BLaER1 treated with 17β-estradiol and CSF1 and Interleukin-3, amounts not matched to agents 10 nM and 100 nM (cell line): ENCODE data around the gene RDH5.

Experiments used
- H3K27ac ChIP-seq, 11 experiments: shearing (Covaris generic); formaldehyde crosslinking; 2 replicates each; pipeline ENCODE4 v1.8.1; 2022
- H3K27me3 ChIP-seq, 11 experiments: shearing (Covaris generic); formaldehyde crosslinking; 2 replicates each; pipeline ENCODE4 v1.8.1; 2022
- H3K36me3 ChIP-seq, 11 experiments: shearing (Covaris generic); formaldehyde crosslinking; 2 replicates each; pipeline ENCODE4 v1.8.1; 2022
- H3K4me1 ChIP-seq, 10 experiments: shearing (Covaris generic); formaldehyde crosslinking; 2 replicates each; pipeline ENCODE4 v1.8.1; 2022
- H3K4me2 ChIP-seq, 11 experiments: shearing (Covaris generic); formaldehyde crosslinking; 2 replicates each; pipeline ENCODE4 v1.8.1; 2022
- H3K4me3 ChIP-seq, 10 experiments: shearing (Covaris generic); formaldehyde crosslinking; 2 replicates each; pipeline ENCODE4 v1.8.1; 2022
- H3K9ac ChIP-seq, 11 experiments: shearing (Covaris generic); formaldehyde crosslinking; 2 replicates each; pipeline ENCODE4 v1.8.1; 2022
- H3K9me3 ChIP-seq, 11 experiments: shearing (Covaris generic); formaldehyde crosslinking; replicated peaks in 1 of 11; 2 replicates each; pipeline ENCODE4 v1.8.1; 2022
- H4K20me1 ChIP-seq, 11 experiments: shearing (Covaris generic); formaldehyde crosslinking; 2 replicates each; pipeline ENCODE4 v1.8.1; 2022
- Cebpa-rat ChIP-seq, 11 experiments: shearing (Covaris generic); IDR thresholded peaks; 2 replicates each; pipeline ENCODE4 v1.8.1; 2022

Gene RDH5

DNA sequence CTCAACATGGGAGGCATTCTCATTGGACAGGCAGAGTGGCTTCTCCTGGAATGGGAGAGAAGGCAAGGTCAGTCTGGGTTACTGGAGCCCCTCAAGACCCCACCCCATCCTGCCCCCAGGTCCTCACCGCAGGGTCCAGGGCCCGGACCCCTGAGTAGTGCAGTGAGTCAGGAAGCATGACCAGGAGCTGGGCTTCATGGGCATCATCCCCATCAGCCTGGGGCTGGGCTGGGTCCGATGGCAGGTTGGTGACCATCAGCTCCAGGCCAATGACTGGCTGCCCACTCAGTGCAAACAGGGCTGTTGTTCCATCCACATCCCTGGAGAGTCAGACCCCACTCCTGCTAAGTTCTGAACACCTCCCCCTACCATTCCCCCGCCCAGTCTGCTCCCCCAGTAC, 25.5 kb upstream of the RDH5 start:
- H3K4me1 ChIP-seq = 0 out of 20 replicates have a peak, but pooled peaks cover 0 to 4% (median 0%) of the 10 kb centered on the region in 10 experiments
- H3K27ac ChIP-seq = no peak overlapping the region
- H3K36me3 ChIP-seq = no peaks in the 10 kb centered on the region
- H3K27me3 ChIP-seq = no peaks in the 10 kb centered on the region
- no peaks in the 10 kb centered on the region for H3K9me3 ChIP-seq
- H3K4me2 ChIP-seq = no peak overlapping the region
- H3K9ac ChIP-seq = no peak overlapping the region
- no peaks in the 10 kb centered on the region for H4K20me1 ChIP-seq
- H3K4me3 ChIP-seq = no peak overlapping the region
- TF ChIP-seq Cebpa-rat (IDR thresholded peaks at IDR 0.05) = no peak

DNA sequence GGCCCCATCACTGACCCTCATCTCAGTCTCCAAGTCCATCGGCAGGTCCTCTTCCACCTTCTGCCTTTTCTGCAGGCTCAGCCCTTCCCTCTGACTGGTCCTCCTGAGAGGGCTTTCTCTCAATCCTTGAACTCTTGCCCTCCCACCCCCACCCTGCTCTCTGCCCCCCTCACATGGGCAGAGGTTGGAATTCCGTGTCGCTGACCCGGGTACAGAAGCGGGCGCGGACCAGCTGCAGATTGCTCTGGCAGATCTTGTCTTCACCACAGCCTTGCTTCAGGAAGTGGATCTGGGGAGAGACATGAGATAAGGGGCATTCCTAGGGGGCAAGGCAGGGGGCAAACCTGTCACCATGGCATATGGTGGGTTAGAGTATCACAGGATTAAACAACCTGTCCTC, 24.8 kb upstream of the RDH5 start:
- H4K20me1 ChIP-seq = no peaks in the 10 kb centered on the region
- H3K4me1 ChIP-seq = peaks cover 0 to 4% (median 0%) of the 10 kb centered on the region in 10 experiments; a peak in 5 of 20 replicates
- H3K9ac ChIP-seq = no peak overlapping the region
- no peak for TF ChIP-seq Cebpa-rat (IDR thresholded peaks at IDR 0.05)
- no peaks in the 10 kb centered on the region for H3K36me3 ChIP-seq
- H3K9me3 ChIP-seq = no peaks in the 10 kb centered on the region
- H3K4me2 ChIP-seq = no peak overlapping the region
- no peak overlapping the region for H3K4me3 ChIP-seq
- no peak overlapping the region for H3K27ac ChIP-seq
- no peaks in the 10 kb centered on the region for H3K27me3 ChIP-seq

DNA sequence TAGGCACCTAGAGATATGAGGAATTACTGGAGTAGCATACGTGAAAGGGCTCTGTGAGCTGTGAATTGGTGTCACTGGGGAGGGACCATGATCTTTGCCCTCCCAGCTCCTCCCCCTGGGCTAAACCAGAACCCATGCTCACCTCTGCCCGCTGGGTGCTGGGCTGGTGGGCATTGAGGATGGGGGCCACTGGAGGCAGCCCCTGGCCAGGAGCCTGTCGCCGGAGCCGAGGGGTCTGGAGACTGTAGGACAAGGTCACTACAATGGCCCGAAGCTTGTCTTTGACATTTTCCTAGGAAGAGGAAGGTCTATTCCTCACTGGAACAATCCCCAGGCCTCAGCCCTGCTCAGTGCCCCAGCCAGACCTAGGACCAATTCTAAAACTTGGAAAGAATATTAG, 24.1 kb upstream of the RDH5 start:
- Histone ChIP-seq H3K4me3 (no peak overlapping the region), H3K27me3 (no peaks in the 10 kb centered on the region), H3K9me3 (no peaks in the 10 kb centered on the region), H3K4me2 (no peak overlapping the region), H3K36me3 (no peaks in the 10 kb centered on the region), H3K9ac (no peak overlapping the region), H3K4me1 (peaks cover 0 to 11% (median 6%) of the 10 kb centered on the region in 10 experiments; a peak in 11 of 20 replicates), H4K20me1 (no peaks in the 10 kb centered on the region; a peak in 1 of 22 replicates), H3K27ac (no peak overlapping the region)
- no peak for TF ChIP-seq Cebpa-rat (IDR thresholded peaks at IDR 0.05)

GRCh38 chr12:55696796-55697462, 23.3 kb upstream of the RDH5 start:
- no peaks in the 10 kb centered on the region for H3K36me3 ChIP-seq
- no peaks in the 10 kb centered on the region for H3K27me3 ChIP-seq
- H3K9ac ChIP-seq = no peak overlapping the region
- TF ChIP-seq Cebpa-rat (IDR thresholded peaks at IDR 0.05) = no peak
- no peak overlapping the region for H3K4me3 ChIP-seq
- H3K9me3 ChIP-seq = no peaks in the 10 kb centered on the region
- no peak overlapping the region for H3K4me2 ChIP-seq
- H3K27ac ChIP-seq = no peak overlapping the region
- H4K20me1 ChIP-seq = no peaks in the 10 kb centered on the region; a peak in 1 of 22 replicates
- peaks cover 0 to 10% (median 6%) of the 10 kb centered on the region in 10 experiments; a peak in 11 of 20 replicates for H3K4me1 ChIP-seq

GRCh38 chr12:55697686-55698085, 22.5 kb upstream of the RDH5 start:
- H3K4me2 ChIP-seq = no peak overlapping the region
- H3K27ac ChIP-seq = no peak overlapping the region
- H4K20me1 ChIP-seq = no peaks in the 10 kb centered on the region; a peak in 1 of 22 replicates
- peaks cover 0 to 10% (median 6%) of the 10 kb centered on the region in 10 experiments; a peak in 11 of 20 replicates for H3K4me1 ChIP-seq
- no peaks in the 10 kb centered on the region for H3K27me3 ChIP-seq
- no peak overlapping the region for H3K4me3 ChIP-seq
- no peaks in the 10 kb centered on the region for H3K9me3 ChIP-seq
- H3K36me3 ChIP-seq = no peaks in the 10 kb centered on the region
- H3K9ac ChIP-seq = no peak overlapping the region
- TF ChIP-seq Cebpa-rat (IDR thresholded peaks at IDR 0.05) = no peak

DNA sequence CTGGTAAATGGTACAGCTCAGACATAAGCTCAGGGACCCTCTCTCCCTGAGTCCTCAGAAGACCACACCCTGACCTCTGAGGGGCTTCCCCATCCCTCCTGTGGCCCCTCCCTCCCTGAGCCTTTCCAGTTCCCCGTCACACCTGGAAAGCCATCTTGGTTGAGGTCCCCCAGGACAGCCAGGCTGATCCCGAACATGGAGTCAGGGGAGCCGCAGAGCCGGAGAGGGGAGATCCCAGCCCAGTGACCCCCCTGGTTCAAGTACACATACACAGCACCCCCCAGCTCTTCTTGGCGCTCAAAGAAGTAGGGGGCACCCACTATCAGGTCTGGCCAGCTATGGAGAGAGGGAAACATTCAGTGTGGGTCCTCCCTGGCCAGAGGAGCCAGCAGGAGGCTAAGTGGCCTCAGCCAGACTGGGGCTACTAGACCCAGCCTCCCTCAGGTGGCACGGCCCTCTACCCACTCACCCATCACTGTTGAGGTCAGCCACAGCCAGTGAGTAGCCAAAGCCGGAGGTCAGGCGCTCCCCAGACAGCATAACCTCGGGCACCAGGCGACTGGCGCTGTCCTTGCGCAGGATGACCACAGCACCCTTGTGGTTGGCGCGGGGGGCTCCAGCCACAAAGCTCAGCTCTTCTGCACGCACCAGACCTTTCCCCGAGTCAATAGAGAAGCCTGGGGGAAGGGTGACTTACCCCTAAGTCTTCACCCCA, 21.8 kb upstream of the RDH5 start:
- Histone ChIP-seq H3K4me3 (no peak overlapping the region), H3K27me3 (no peaks in the 10 kb centered on the region), H3K36me3 (no peaks in the 10 kb centered on the region), H4K20me1 (no peaks in the 10 kb centered on the region; a peak in 1 of 22 replicates), H3K4me1 (peaks cover 0 to 10% (median 6%) of the 10 kb centered on the region in 10 experiments; a peak in 11 of 20 replicates), H3K9me3 (no peaks in the 10 kb centered on the region), H3K4me2 (no peak overlapping the region), H3K27ac (no peak overlapping the region), H3K9ac (no peak overlapping the region)
- no peak for TF ChIP-seq Cebpa-rat (IDR thresholded peaks at IDR 0.05)

DNA sequence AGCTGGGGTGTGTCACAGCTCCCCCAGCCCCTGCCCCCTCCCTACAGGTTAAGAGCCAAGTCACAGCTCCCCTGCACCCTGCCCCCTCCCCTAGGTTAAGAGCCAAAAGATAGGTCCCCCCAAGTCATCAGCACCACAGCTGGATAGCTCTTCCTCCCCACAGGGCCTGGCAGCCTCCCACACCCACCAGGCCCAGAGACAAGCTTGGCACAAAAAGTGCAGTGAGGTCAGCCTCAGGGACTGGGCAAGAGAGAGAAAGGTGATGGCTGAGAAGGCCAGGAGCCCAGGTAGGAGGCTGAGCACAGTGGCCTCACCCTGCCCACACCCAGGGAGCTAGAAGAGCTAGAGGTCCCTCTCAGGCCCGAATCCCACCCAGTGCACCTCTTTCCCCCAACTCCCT, 21.2 kb upstream of the RDH5 start:
- Histone ChIP-seq H3K4me2 (no peak overlapping the region), H3K4me1 (peaks cover 0 to 10% (median 6%) of the 10 kb centered on the region in 10 experiments; a peak in 11 of 20 replicates)
- TF ChIP-seq Cebpa-rat (IDR thresholded peaks at IDR 0.05) = no peak

GRCh38 chr12:55699471-55700055, 20.6 kb upstream of the RDH5 start:
- H3K4me2 ChIP-seq = no peak overlapping the region
- no peak for TF ChIP-seq Cebpa-rat (IDR thresholded peaks at IDR 0.05)
- H3K36me3 ChIP-seq = no peaks in the 10 kb centered on the region
- no peak overlapping the region for H3K9ac ChIP-seq
- no peak overlapping the region for H3K4me3 ChIP-seq
- no peaks in the 10 kb centered on the region; a peak in 1 of 22 replicates for H4K20me1 ChIP-seq
- H3K27me3 ChIP-seq = no peaks in the 10 kb centered on the region
- no peak overlapping the region for H3K27ac ChIP-seq
- peaks cover 0 to 10% (median 6%) of the 10 kb centered on the region in 10 experiments; a peak in 11 of 20 replicates for H3K4me1 ChIP-seq
- H3K9me3 ChIP-seq = no peaks in the 10 kb centered on the region

More for the DNA sequence above, 21.2 kb upstream of the RDH5 start:
- Histone ChIP-seq H4K20me1 (no peaks in the 10 kb centered on the region; a peak in 1 of 22 replicates), H3K36me3 (no peaks in the 10 kb centered on the region), H3K9me3 (no peaks in the 10 kb centered on the region), H3K27me3 (no peaks in the 10 kb centered on the region), H3K4me3 (no peak overlapping the region), H3K27ac (no peak overlapping the region), H3K9ac (no peak overlapping the region)

DNA sequence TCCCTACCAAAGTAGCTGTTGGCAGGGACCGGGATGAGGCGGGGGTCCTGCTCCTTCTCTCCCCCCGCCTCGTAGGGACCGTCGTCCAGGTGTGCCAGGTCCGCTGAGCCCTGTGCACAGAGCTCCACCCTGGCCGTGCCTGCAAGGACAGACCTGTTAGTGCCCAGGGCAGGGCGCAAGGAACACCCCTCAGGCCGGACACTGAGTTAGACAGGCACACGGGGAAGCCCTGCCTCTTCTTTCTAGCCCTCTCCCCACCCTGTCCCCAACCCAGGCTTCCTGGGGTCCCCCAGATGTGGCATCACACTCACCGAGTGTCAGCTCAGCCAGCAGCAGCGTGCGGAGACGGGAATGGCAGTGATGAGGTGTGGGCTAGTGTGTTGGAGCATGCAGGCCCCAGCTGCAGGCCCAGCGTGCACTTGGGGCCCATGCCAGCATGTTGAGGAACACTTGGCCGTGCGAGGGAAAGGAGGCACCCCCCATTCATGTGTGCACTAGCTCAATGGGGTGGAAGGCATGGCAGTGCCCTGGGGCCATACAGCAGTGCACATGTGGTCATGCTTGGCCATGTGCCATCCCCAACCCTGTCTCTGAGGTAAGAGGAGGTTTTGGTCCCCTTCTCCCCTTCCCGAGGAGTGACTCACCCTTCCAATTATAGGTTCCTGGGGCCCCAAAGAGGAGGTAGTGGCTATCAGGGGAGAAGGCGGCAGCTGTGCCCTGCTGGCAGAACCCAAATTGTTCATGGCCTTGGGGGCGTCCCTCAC, 19.8 kb upstream of the RDH5 start:
- no peak overlapping the region for H3K9ac ChIP-seq
- peaks cover 0 to 10% (median 6%) of the 10 kb centered on the region in 10 experiments; a peak in 12 of 20 replicates for H3K4me1 ChIP-seq
- no peaks in the 10 kb centered on the region for H3K36me3 ChIP-seq
- peaks cover 0 to under 1% (median 0%) of the 10 kb centered on the region in 11 experiments; a peak in 1 of 22 replicates for H3K27me3 ChIP-seq
- no peaks in the 10 kb centered on the region for H3K9me3 ChIP-seq
- no peak overlapping the region for H3K4me3 ChIP-seq
- H3K4me2 ChIP-seq = peak overlapping the region in 8 of 11 experiments; percentile 10 to 55 (median 28); a peak in 8 of 22 replicates
- TF ChIP-seq Cebpa-rat (IDR thresholded peaks at IDR 0.05) = no peak
- no peaks in the 10 kb centered on the region; a peak in 1 of 22 replicates for H4K20me1 ChIP-seq
- H3K27ac ChIP-seq = no peak overlapping the region
